NCI-H146 treated with DMSO at 0.1 percent for 48 hours (cell line): ENCODE measurements around the gene HOXA10.

Experiments
- DNase-seq: peaks from one replicate; lab custom pipeline; 2025; ENCODE audit not compliant: unreplicated experiment; lab: John Stamatoyannopoulos, UW

The HOXA10 gene

GRCh38 chr7:27157702-27158431 lies 16.3 kb downstream of the HOXA10 start:
- no peak for DNase-seq

- DNase-seq = no peak
Measured at GRCh38 chr7:27156916-27157701, 17.0 kb downstream of the HOXA10 start.

DNA sequence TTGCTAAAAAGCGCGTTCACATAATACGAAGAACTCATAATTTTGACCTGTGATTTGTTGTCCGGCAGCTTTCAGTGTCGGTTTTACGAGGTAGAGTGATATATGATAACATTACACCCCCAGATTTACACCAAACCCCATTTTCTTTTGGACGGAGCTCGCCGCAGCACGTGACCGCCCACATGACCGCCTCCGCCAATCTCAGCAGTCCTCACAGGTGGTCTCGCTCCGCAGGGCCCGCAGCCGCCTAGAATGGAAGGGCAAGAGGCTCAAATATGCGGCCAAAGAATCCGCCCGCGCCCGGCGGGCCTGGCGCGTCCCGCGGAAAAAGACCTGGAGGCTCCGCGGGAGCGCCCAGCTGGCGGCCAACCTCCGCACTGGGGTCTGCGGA lies 17.6 kb downstream of the HOXA10 start, which contains the start of gene HOXA7:
Gene HOXA7, minus strand, starts transcription at position 168 of the 391 bp plus-strand sequence. Its CDS starts 130 bp downstream, at position 38.
- DNase-seq = peak; percentile 54

- DNase-seq = no peak
Measured at GRCh38 chr7:27155816-27156507, 18.2 kb downstream of the HOXA10 start.

- no peak for DNase-seq
Measured at GRCh38 chr7:27154901-27155815, 19.0 kb downstream of the HOXA10 start.

DNA sequence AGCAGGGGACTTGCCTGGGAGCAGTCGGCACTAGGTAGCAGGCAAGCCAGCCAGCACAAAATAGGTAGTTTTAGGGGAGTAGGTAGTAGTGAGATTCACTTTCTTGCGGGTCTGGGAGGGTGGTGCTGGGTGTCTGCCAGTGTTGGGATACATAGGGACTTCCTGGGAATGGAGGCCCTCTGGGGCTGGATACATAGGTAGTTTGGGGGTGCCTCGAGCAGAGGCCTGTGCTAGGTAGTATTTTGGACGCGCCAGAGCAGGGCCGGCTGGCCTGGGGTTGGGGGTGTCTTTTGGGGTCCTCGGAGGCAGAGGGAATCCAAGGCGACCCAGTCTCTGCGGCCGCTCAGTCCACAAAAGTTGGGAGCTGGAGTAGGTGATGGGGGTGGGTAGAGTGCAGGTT lies 19.8 kb downstream of the HOXA10 start:
- DNase-seq = no peak

GRCh38 chr7:27153526-27153925 lies 20.6 kb downstream of the HOXA10 start:
- no peak for DNase-seq

- DNase-seq = no peak
Measured at GRCh38 chr7:27152816-27153442, 21.2 kb downstream of the HOXA10 start.

- DNase-seq = no peak
Measured at GRCh38 chr7:27151931-27152815, 21.9 kb downstream of the HOXA10 start, which contains the start of gene HOXA3. TSS of gene HOXA3 (minus strand) at chr7:27152583. CDS start at chr7:27110640, 41,943 bp downstream.

DNA sequence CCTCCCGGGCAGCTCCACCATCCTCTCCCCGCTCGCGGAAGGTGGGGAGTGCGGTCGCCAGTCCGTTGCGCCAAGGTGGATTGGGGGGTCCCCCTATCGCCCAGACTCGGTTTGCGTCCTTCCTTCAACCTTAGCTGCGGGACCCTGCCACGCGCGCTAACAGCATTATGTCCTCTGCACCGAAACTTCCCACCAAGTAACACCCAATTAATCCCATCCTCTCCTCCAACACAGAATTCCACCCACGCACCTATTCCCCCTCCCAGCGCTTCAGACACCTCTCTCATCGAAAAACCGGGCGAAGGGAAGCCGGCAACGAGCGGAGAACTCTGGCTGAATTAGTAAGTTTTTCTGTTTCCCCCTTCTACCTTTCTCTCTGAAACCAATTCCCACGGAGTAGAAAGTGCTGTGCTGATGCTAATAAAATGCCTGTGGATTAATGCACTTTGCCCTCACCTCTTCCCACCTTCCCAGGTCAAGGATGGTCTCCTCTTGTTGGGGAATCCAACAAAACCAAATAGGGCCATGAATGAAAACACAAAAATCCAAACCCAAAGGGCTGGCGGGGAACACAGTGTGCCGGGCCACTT lies 22.7 kb downstream of the HOXA10 start:
- no peak for DNase-seq

- DNase-seq = no peak
Measured at GRCh38 chr7:27150568-27151340, 23.4 kb downstream of the HOXA10 start.

DNA sequence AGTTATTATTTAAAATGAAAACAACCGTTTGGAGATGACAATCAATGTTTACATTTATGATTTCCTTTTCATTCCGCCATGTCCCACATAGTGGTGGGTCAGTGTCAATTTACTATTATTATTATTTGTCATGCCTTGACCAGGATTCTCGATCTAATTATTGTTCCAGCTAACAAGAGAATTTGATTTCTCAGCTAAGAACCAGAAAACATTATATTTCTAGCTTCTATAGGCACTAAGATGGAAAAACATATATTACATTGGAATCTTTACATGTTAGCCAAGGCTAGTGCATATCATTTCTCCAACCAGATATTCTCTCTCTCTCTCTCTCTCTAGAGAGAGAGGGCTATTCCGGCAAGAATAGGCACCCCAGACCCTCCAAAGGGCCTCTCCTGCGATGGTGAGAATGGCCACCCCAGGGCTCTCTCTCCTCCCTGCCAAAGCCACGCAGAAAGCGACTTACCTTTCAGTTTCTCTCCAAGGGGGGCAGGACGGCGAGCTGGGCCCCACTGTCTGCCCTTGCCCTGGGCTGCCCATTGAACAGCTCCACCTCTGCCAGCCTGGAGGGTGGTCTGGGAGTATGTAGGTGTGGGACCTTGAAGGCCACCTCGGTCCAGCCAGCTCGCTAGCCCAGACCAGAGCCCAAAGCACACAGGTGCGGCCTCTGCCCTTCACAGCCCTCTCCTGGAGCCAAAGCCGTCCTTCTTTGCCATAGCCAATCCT lies 24.1 kb downstream of the HOXA10 start:
- no peak for DNase-seq

GRCh38 chr7:27148756-27149641 lies 25.1 kb downstream of the HOXA10 start:
- DNase-seq = no peak

GRCh38 chr7:27148031-27148755 lies 25.9 kb downstream of the HOXA10 start:
- no peak for DNase-seq

GRCh38 chr7:27147199-27148030 lies 26.7 kb downstream of the HOXA10 start, which contains the start of gene HOXA6:
TSS of gene HOXA6 (minus strand) at chr7:27147774. CDS start at chr7:27147749, 25 bp downstream.
- peak; percentile 42 for DNase-seq
